Activated CD8-positive, alpha-beta memory T cell treated with anti-CD3 and anti-CD28 coated beads for 1 hour (primary cell): Measurements from ENCODE around the gene AMPD3.

ENCODE experiments used
- DNase-seq, 2 donors: peaks; one replicate each; pipeline ENCODE4 v3.0.0-alpha.2; 2020; ENCODE audit warnings: low read depth in 1 of 2; ENCODE audit errors: extremely low read depth in 1 of 2

Gene AMPD3

GRCh38 chr11:10486161-10486840 lies 31.2 kb downstream of the AMPD3 start:
- DNase-seq = no peak

DNA sequence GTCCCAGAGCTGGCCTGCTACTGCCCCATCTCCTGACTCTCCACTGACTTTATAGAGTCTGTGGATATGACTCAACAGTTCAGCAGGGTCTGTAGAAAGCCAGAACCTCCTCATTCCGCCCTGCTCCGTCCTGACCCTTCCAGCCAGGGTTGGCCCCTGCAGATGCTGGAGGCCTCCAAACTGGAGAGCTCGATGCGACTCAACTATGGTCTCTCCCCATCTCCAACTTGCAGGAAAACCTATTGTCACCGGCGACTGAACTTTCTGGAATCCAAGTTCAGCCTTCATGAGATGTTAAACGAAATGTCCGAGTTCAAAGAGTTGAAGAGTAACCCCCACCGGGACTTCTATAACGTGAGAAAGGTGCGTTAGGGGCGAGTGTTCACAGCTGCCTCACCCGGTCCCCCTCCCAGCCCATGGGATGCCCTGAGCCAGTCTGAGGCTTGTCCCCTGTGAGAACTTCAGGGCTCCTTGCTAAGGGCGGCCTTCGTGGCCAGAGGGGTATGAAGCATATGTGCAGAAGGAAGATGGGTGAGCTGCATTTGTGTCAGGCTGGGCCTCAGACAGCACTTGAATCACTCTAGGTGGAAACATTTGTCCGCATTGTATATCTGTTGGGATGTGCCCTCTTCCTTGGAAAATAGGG lies 32.1 kb downstream of the AMPD3 start:
- DNase-seq = no peak

DNA sequence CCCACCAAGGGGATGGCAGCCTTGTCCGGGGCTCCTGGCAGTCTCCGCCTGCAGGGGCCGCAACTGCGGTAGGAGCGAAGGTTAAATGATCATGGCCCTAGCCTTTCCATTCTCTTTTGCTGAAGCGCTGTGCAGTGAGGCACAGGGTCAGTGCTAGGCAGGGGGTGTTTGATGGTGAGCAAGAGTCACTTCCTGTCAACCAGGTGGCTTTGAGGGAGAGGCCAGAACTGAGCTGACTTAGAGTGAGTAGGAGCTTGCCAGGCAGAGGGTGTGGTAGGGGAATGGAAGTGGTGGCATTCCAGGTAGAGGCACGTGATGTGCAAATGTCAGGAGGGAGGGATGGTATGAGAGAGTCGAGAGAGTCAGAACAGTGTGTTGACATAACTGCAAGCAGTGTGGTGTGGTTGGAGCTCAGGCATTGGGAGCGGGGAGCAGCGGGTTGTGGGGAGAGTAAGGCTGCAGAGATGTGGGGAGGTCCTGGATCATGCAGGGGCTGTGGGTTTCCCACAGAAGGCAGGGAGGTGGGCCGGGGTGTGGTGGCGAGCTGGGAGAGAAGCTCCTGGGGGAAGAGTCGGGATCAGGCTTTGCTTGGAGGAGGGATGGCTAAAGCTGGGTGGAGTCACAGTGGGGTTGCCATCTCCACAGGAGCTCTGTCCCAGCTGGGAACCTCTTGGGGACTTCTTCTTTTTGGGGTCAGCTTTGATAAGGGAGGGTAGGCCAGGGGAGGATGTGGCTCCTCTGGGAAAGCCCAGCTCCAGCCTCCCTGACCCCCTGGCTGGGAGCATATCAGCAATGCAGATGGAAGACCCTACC lies 33.3 kb downstream of the AMPD3 start:
- DNase-seq = no peak

DNA sequence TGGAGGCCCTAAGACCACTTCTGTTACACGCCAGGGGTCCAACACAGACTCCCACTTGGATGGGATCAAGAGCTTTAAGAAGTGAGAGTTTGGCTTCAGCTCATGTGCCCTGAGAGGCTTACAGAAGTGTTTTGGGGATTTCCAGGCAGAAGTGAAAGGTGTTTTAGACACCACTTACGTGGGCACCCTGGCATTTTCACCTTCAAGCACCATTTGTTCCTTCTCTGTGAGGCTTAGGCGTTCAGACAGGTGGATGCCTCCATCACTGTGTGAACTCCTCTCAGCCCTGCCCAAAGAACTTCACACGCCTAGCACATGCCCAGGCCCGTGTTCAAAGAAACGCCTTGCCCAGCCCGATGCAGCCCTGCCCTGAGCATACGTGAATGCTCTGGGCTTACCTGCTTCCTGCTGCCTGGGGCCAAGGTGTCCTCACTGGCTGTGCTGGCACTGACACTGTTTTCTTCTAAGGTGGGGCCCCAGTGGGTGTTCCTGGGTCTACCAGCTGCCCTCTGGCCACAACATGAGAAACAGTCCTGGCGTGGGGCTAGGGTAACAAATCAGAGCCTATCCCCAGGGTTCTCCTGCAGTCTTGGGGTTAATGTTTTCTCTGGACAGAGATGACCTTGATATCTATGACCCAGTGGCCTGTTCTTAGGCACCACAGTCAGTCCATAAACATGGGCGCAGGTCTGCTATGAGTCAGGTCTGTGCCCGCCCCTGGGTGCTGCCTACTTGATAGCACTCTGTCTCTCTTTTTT lies 34.0 kb downstream of the AMPD3 start:
- no peak for DNase-seq

DNA sequence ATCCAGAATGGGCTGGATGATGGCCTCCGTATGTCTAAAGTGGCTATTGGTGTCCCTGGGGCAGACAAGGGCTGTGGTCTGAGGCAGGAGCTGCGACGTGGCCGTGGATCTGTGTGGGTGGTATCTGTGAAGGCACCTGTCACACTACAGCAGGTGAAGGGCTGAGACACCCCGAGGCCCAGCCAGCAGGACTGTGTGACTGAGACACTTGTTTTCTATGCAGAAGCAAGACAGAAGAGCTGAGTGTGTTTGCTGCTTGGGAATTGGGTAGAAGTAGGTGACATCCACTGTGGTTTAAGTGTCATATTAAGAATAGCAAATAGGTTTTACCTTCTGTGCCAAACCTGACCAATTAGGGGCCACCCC lies 35.0 kb downstream of the AMPD3 start:
- no peak for DNase-seq

DNA sequence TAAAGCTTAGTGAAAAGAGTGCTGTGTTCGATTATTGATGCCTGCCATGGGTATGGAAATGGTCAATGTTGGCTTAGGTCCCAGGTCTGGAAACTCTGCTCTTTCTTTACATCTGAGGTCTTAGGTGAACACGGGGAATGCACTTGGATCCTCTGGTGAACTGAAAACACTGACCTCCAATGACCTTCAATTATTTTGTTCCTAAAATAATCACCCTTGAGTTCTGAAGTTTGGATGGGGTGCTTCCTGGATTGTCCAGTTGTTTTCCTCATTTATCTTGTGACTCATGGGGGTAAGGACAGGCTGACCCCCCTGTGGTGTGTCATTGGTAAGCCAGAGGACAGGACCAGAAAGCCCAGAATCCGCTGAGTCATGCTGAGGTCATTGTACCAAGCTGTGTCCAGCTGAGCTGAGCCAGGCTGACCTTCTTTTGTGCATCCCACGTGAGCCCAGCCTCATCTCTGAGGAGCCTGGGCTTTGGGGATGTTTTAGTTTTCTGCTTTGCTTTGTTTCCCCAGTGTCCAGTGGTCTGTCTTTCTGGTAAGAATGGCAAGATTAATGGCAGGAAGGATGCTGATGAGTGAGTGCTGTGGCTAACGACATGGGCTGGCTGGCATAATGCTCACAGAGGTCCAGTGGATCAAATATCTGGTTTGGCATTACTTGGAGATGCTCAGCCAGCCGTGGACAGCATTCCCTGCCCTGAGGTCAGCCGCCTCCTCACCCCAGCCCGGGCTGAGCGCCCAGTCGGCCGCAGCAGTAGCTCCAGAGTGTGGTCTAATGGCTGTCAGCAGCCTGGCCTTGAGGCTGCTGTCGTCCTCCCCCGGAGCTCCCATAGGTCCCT lies 35.6 kb downstream of the AMPD3 start:
- no peak for DNase-seq

DNA sequence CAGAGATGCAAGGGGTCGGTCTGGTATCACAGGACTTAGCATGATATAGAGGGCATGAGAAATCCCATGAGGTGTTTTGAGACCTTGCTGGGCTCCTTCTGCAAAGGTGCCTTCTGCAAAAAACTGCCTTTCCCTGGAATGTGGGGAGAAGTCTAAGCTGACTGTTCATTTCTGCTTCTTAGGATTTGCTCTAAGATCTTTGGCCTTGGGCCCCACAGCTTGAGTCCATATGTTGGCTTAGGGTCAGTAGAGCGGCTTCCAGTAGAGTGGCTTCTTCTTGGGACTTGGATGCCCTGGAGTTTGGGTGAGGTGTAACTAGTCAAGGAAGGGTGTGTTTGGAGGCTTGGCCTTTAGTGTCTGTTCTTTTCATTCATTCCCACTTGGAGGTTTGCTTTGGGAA lies 37.0 kb downstream of the AMPD3 start:
- DNase-seq = no peak

DNA sequence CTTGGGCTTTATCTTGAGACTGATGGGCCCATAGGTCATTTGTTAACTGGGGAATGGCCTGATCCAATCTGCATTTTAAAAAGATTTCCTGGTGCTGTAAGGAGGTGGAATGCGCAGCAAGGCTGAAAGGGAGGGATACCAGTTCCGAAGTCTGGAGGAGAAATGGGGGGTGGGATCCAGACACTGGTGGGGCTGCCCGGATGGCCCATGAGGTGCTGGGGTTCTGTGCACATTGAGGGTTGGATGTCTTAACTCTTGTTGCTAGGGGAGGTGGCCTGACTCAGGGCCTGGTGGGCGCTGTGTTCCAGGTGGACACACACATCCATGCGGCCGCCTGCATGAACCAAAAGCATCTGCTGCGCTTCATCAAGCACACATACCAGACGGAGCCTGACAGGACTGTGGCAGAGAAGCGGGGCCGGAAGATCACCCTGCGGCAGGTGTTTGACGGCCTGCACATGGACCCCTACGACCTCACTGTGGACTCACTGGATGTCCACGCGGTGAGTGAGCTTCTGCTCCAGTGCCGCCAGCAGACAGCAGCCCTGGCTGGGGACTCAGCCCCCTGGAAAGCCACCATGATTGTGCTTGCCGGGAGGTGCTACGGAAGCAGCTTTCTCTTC lies 38.1 kb downstream of the AMPD3 start:
- DNase-seq = no peak

GRCh38 chr11:10494636-10495463 lies 39.8 kb downstream of the AMPD3 start:
- no peak for DNase-seq

DNA sequence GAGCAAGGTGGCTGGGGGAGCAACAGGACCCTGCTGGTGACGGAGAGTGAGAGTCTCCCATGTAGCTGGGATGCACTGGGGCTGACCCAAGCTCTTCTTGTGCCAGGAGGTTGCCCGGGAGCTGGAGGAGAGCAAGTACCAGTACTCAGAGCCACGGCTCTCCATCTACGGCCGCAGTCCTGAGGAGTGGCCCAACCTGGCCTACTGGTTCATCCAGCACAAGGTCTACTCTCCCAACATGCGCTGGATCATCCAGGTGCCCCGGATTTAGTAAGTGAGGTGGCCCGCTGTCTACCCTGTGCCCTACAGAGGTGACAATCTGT lies 40.4 kb downstream of the AMPD3 start:
- DNase-seq = no peak

GRCh38 chr11:10496296-10496936 lies 41.4 kb downstream of the AMPD3 start:
- DNase-seq = no peak

GRCh38 chr11:10497371-10498021 lies 42.4 kb downstream of the AMPD3 start:
- DNase-seq = no peak

DNA sequence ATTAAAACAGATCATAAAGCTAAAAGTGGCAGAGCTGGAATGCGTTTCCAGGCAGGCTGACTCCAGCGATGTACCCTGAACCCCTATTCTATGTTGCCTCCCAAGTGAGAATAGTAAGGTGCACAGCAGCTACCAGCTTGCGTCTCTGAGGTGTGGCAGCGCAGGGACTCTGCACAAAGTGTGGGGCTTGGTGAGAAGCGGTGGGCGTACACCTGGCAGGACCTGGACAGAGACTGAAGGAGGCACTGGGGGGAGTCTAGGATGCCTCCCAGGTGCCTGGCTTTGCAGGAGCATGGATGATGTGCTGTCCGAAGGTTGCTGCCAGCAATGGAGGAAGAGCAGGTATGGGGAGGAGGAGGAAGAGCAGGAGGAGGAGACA lies 42.9 kb downstream of the AMPD3 start:
- DNase-seq = no peak

DNA sequence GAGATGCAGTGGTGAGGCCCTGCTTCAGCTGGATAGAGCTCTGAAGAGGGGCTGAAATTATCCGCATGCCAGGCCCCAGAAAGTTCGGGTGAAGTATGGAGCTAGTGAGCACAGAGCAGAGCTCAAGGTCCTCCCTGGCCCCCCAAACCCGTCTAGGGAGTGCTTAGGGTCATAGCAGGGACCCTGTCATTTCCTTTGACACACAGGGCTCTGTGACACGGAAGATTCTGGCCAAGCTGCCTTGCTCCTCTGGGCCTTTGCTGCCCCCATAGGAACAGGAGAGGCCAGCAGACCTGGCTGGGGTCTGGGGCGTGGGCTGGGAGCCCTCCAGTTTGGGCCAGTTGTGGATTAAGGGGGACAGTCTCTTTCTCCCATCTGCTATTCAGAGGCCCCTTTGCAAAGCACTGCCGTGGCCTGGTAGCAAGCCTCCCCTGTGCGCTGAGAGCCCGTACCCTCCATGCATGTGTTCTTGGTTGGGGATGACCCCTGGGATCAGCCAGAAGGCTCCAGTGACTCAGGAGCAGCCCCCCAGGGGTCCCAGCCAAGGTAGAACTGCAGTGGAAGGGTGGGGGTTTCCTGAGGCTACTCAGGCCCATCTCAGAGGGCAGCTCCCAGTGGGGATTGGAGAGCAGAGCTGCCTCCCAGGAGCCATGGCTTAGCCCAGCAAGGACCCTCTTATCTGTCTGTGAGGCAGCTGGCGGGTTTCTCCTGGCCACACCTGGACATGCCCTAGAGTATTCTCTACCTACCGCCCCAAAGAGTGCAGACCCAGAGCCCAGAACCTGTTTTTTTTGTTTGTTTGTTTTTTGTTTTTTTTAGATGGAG lies 43.6 kb downstream of the AMPD3 start:
- no peak for DNase-seq

DNA sequence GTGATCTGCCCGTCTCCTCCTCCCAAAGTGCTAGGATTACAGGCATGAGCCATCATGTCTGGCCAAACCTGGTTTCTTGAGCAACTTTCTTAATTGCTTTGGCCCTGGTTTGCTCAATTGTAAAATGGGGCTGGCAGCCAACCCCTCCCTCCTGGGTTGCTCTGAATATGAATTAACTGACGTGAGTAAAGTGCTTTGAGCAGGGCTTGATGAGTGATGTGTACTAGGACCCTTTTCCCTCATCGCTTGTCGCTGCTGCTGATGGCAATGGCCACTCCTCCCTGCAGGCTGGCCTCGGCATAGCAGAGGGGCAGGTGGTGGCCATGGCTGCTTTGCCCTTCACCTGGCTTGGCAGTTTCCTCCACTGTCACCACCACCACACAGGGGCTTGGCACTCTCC lies 44.4 kb downstream of the AMPD3 start:
- no peak for DNase-seq

- DNase-seq = no peak
These were observed 45.0 kb downstream of the AMPD3 start for GRCh38 chr11:10499874-10500601.
